Measurements from ENCODE around the gene GPC6.

DNA sequence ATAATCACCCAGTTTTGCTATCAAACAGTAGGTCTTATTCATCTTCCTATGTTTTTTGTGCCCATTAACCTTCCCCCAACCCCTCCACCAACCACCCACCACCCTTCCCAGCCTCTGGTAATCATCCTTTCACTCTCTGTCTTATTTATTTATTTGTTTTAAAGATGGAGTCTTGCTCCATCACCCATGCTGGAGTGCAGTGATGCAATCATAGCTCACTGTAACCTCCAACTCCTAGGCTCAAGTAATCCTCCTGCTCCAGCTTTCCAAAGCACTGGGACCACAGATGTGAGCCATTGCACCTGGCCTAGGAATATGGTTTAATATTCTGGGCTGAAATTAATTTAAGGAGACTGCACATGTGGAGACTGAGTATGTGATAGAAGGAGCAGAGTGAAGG is 527.0 kb downstream of the GPC6 start:
- TF ChIP-seq EP300 (conservative IDR thresholded peaks at IDR 0.05; ENCODE audit: poor library complexity, severe bottlenecking) (no peak), POLR2AphosphoS5 (IDR thresholded peaks at IDR 0.05) (no peak), RAD21 (conservative IDR thresholded peaks at IDR 0.05) (no peak), EZH2 (IDR thresholded peaks at IDR 0.05; ENCODE audit: borderline replicate concordance, insufficient read depth, low read length, poor library complexity, severe bottlenecking) (no peak), MXI1 (conservative IDR thresholded peaks at IDR 0.05; ENCODE audit: poor library complexity, severe bottlenecking) (no peak)
- TF ChIP-seq, protein P1, sequence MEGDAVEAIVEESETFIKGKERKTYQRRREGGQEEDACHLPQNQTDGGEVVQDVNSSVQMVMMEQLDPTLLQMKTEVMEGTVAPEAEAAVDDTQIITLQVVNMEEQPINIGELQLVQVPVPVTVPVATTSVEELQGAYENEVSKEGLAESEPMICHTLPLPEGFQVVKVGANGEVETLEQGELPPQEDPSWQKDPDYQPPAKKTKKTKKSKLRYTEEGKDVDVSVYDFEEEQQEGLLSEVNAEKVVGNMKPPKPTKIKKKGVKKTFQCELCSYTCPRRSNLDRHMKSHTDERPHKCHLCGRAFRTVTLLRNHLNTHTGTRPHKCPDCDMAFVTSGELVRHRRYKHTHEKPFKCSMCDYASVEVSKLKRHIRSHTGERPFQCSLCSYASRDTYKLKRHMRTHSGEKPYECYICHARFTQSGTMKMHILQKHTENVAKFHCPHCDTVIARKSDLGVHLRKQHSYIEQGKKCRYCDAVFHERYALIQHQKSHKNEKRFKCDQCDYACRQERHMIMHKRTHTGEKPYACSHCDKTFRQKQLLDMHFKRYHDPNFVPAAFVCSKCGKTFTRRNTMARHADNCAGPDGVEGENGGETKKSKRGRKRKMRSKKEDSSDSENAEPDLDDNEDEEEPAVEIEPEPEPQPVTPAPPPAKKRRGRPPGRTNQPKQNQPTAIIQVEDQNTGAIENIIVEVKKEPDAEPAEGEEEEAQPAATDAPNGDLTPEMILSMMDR (IDR thresholded peaks at IDR 0.05; ENCODE audit: poor library complexity, severe bottlenecking) = no peak
- TF ChIP-seq, protein P2, sequence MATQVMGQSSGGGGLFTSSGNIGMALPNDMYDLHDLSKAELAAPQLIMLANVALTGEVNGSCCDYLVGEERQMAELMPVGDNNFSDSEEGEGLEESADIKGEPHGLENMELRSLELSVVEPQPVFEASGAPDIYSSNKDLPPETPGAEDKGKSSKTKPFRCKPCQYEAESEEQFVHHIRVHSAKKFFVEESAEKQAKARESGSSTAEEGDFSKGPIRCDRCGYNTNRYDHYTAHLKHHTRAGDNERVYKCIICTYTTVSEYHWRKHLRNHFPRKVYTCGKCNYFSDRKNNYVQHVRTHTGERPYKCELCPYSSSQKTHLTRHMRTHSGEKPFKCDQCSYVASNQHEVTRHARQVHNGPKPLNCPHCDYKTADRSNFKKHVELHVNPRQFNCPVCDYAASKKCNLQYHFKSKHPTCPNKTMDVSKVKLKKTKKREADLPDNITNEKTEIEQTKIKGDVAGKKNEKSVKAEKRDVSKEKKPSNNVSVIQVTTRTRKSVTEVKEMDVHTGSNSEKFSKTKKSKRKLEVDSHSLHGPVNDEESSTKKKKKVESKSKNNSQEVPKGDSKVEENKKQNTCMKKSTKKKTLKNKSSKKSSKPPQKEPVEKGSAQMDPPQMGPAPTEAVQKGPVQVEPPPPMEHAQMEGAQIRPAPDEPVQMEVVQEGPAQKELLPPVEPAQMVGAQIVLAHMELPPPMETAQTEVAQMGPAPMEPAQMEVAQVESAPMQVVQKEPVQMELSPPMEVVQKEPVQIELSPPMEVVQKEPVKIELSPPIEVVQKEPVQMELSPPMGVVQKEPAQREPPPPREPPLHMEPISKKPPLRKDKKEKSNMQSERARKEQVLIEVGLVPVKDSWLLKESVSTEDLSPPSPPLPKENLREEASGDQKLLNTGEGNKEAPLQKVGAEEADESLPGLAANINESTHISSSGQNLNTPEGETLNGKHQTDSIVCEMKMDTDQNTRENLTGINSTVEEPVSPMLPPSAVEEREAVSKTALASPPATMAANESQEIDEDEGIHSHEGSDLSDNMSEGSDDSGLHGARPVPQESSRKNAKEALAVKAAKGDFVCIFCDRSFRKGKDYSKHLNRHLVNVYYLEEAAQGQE (IDR thresholded peaks at IDR 0.05; ENCODE audit: borderline replicate concordance) = no peak

Measured in neural cell (in vitro differentiated cells).